Activated CD4-positive, alpha-beta T cell treated with anti-CD3 and anti-CD28 coated beads for 24 hours (primary cell): ENCODE measurements around the gene BMAL1.

Experiments
- DNase-seq, 2 donors: peaks; one replicate each; pipeline ENCODE4 v3.0.0-alpha.2; 2020; ENCODE audit warnings: low read depth in 2 of 2

The BMAL1 gene

DNA sequence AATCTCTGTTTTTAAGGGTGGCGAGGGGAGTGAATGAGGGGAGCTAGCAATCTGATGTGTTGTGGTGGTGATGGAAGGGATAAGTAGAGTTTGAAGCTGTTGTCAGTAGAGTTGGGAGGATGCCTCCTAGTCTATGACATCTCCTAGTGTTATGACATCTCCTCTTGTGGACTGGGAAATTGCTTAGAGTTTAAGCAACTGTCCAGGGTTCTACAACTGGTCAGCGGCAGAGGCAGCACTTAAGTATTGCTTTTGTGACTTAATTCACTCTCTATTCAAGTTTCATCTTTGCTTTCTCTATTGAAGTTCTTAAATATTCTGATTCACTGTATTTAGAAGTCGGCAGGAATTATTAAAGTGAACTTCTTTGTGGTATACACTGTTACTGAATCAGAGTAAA is 13.8 kb downstream of the BMAL1 start:
- no peak for DNase-seq

DNA sequence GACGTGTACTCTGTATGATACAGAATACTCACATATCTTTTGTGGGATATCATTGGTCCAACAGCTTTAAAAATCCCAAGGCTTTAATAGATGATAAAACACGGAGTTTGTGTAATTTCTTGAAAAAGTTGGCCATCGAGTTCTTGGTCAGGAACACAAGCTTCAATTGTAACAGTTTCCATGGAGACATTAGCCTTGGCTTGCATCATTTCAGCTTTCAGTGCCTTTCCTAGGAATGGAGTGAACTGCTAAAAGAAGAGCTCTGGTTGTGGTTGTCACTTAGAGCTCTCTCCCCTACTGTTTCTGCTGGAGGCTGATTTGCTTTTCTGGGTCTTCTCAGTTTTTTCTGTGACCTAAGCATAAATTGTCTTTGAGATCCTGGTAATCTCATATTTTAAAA is 14.2 kb downstream of the BMAL1 start:
- no peak for DNase-seq

DNA sequence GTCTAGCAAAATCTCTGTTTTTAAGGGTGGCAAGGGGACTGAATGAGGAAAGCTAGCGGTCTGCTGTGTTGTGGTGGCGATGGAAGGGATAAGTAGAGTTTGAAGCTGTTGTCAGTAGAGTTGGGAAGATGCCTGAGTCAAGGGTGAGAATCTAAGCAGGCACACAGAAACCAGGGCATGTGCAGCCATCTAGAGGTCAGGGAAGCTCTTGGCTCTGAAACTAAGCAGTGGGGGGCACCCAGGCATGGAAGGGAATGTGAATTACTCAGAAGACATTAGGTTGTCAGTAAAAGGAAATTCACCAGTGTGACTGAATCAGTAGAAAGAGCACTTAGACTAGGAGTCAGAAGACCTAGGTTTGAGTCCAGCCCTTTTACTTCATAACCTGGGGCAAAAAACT is 15.4 kb downstream of the BMAL1 start:
- DNase-seq: no peak

DNA sequence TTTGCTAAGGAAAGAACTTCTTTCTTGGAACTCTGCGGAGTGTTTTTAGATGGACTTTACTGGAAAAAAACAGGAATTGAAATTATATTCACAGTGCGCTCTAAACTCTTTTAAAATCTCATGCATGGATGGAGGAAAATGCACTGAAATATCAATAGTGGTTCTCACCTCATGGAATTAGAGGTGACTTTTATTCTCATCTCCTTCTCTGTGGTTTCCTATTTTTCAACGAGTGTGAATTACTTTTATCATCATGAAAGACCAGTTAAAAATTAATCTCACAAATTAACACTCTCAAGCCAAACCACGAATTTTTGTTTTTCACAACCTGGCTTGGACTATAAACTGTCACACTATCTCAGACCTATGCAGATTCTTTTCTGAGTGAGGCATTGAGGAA is 16.6 kb downstream of the BMAL1 start:
- DNase-seq: no peak

DNA sequence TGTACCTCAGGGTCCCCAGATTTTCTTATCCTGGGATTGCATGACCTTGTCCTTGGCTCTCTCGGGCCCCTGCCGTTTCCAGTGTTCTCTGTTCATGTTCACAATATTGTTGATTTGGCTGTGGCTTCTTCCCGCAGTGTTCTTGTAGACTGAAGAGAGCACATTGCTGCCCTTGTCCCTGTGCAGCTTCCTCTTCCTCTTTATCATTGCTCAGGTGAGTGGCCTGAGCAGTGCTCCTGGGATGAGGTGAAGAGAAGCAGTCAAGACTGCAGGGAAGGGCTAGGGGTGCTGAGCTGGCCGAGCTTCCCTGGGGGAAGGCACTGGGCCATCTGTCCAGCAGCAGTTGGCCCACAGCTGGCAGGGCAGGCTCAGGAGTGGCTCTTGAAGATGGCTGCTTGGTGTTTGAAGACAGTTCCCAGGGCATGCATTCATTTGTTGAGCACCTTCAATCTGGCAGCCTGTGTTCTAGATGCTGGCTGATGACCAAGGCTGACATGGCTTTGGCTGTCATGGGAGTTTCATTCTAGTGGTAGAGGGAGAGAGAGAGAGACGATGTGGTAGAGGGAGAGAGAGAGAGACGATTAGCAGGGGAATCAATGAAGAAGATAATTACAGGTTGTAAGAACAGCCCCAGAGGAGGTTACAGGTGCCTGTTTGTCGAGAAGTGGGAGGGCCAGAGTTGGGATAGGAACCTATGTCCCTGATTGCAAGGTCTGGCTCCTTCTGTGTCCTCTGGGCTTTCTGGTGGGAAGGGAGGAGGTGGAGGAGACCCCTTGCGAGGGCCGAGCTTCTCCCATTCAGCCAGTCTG is 17.4 kb downstream of the BMAL1 start:
- DNase-seq: no peak

DNA sequence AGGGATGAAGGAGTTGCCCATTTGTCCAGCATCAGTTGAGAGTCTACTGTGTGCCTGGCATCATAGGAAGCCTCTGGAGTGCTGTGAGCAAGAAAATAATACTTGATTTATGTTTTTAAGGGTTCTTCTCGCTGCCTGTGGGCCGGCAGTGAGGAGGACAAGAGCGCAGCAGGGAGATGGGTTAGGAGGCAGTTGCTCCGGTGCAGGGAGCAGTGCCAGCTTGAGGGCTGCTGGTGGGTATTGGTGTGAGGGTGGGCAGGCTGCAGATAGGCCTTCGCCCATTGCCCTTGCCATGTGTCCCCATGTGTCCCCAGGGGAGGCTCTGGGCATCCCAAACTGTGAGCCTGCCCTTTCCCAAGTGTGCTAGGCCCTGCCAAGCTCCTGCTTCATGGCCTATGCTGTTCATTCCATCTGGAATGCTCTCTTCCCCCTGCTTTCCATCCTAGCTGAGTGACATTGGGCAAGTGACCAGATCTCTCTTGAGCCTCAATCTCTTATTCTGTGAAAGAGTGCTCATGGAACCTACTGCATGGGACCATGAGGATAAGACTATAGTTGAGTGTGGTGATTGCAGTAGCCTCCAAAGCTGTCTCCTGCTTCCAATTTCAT is 19.8 kb downstream of the BMAL1 start:
- no peak for DNase-seq

DNA sequence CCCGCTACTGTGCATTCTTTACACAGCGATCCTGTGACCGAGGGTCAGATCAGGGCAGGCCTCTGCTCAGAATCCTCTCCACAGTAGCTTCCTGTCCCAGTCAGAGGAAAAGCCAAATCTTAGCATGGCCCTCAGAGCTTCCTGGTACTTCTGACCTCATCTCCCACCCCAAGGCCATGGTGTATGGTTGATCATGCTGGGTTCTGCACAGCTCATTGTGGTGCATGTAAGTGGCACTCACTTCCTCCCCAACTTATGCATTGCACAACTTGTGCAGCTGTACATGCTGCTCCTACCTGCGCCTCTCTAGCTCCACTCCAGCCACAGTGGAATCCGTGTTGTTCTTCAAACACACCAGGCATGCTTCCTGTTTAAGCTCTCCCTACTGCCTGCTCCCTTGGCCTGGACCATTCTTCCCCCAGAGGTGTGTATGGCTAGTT is 20.3 kb downstream of the BMAL1 start:
- no peak for DNase-seq

DNA sequence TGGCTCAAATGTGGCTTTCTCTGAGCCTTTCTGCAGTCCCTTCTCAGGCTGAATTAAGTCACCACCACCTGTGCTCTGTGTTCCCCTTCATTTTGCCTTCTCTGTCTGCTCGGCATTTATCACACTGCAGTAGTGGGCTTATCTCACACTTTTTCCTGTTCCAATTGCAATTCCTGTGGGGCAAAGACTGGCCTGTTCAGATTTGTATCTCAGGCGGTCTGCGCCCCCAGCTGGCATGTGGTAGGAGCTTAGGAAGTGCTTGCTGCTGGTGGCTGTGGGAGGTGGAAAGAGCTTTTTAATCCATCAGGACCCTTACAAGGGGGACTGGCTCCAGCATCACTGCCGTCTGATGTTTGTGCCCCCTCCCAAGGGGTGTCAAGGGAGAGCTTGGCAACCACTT is 21.2 kb downstream of the BMAL1 start:
- DNase-seq: no peak

DNA sequence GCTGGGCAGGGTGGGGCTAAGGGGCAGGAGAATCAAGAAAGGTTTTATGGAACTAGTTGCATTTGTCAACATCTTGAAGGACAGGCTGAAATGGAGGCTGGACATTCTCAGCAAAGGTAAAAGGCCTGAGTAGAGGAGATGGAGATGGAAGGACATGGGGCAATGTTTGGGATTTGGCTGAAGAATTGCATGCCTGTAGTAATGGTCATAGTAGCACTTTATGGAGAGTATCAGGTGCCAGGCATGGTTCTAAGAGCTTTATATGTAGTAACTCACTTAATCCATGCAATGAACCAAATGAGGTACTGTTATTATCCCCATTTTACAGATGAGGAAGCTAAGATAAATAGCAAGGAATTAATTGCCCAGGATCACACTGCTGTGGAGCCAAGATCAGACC is 23.9 kb downstream of the BMAL1 start:
- no peak for DNase-seq

DNA sequence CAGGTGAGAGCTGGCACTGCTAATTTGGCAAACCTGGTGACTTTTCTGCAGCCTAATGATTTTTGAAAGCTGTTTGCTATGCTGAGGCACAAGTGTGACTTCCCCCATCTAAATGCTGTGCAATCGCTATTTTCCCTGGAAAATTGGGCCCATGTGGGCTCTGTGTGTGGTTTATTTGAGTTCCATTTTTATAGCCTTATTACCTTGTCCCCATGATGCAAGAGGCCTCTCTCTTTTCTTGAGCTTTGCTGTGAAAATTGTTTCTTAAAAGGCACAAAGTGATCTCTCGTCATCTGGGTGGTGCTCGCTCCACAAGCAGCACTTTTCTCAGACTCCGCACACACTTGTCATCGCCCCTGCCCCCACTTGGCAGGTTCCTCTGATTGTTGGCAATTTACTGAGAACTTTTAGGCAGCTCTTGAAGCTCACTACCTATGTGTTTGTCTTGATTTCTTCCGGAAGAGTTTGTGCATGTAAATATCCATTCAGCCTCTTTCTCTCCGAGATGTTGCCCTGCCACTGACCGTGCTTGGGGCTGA is 24.9 kb downstream of the BMAL1 start:
- no peak for DNase-seq

DNA sequence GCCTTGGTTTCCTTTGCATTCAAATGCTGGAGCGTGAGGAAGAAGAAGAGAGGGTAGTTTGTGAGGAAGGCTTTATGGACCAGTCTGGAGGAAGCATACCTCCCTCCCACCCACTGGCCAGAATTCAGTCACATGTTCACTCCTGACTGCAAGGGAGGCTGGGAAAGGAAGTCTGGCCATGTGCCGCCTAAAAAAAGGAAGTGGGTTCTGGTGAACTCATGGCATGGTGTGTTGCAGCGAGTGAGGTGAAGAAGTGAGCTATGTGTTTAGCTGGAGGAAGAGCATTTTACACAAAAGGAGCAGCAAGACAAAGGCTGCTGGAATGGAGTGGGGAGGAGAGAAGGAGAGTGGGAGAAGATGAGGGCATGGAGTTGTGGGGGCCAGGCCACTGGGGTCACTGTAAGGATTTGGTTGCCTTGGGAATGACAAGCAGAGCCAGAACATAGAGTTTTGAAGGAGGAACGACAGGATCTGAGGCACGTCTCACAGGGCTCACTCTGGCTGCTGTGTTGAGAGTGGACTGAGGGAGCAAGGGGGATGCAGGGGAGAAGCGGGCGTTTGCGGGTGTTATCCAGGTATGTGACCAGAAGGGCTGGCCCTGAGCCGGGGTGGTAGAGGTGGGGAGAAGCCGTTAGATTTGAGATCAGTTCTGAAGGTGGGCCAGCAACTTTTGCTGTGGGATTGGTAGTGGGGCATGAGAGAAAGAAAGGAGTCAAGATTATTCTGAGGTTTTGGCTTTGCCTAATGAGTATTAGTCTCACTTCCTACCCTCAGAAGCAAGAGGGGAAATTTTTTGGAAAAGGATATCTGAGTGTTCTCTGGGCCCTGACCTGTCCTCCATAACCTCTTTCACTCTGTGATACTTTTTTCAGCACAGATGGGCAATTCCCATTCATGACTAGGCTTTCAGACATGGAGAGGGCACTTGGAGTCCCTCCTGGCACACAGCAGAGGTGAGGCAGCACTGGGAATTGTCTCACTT is 26.4 kb downstream of the BMAL1 start:
- DNase-seq: no peak

DNA sequence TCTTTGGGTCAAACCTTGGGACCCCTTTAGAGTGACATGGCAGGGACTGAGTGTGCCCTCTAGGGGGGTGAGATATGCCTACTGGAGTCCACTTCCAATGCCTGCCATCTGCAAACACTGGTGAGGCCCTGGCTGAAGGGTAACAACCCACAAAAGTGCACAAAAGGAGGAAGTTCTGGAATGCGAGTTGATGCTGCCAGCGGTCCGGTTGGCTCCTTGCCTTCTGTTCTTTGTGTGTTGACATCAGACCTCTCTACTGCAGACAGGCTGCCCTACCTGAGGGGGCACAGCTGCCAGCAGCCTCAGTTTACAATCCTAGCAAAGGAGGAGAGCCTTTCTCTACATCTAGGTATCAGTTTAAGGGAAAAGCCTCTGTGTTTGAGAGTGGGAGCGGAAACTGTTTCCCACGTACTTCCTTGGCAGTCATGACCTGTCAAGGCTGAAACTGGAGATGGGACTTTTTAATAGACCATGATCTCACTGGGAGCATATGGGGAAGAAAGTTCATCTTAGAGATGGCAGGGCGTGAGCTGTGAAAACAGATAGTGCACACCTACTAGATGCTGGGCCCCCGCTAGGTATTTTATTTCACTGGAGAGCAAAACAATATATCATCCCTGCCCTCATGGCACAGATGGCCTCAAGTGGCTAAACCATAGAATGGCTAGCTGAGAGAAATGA is 27.2 kb downstream of the BMAL1 start:
- DNase-seq: no peak

DNA sequence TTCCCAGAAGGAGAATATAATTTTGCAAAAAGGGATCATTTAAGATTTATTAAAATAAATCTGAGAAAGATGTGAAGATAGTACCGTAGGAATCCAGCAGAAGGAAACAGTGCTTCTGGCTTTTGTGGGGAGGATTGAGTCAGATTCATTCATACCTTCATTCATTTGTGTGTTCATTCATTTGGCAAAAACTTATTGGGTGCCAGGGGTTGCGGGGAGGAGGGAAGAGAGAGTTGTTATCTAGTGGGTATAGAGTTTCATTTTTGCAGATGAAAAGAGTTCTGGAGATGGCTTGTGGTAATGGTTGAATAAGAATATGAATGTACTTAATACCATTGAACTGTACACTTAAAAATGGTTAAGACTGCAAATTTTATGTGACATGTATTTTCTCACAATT is 31.1 kb downstream of the BMAL1 start:
- no peak for DNase-seq

DNA sequence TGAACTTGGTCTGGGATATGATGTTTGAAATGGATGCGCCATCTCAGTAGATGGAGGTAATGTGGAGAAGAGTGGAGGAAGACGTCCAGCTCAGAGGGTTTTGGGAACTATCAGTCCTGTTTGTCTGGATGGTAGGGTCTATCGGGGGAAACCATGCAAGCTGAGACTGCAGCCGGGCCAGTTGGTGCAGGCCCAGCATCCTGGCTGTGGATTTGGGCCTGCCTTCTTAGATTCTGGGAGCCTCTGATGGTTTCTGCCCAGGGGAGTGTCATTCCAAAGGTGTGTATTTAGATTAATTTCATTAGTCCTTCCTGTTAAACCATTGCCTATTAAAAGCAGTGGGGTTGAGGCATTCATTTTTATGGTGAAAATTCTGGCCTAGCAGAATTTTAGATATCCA is 31.6 kb downstream of the BMAL1 start:
- DNase-seq: no peak

DNA sequence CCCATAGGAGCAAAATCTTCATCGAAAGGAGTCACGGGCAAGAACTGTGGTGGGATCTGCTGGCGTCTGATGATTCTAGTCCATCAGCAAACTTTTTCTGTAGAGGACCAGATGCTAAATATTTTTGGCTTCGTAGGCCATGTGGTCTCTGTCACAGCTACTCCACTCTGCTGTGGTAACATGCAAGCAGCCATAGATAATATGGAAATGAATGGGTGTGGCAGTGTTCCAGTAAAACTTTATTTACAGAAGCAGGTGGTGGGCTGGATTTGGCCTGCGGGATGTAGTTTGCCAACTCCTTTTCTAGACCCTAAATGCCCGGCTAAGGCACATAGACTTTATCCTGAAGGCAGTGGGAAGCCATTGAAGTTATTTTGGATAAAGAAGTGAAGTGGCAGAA is 32.9 kb downstream of the BMAL1 start:
- no peak for DNase-seq

DNA sequence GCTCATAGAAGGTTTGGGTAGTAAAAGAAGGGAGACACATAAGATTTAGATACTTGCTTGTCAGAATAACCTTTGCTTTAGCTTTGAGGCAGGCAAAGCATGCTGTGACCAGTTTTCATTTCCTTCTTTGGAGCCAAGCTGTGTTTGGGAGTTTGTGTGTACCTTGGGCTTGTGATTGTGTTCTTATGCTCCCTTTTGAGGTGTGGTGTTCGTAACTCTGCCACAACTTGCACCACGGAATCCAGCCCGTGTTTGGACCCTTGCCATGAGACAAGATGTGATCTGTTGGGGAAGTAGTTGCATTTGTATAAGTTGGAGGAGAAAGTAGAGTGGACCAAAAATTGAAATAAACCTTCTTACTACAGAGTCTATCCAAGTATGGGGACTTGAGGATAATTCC is 34.0 kb downstream of the BMAL1 start:
- no peak for DNase-seq

DNA sequence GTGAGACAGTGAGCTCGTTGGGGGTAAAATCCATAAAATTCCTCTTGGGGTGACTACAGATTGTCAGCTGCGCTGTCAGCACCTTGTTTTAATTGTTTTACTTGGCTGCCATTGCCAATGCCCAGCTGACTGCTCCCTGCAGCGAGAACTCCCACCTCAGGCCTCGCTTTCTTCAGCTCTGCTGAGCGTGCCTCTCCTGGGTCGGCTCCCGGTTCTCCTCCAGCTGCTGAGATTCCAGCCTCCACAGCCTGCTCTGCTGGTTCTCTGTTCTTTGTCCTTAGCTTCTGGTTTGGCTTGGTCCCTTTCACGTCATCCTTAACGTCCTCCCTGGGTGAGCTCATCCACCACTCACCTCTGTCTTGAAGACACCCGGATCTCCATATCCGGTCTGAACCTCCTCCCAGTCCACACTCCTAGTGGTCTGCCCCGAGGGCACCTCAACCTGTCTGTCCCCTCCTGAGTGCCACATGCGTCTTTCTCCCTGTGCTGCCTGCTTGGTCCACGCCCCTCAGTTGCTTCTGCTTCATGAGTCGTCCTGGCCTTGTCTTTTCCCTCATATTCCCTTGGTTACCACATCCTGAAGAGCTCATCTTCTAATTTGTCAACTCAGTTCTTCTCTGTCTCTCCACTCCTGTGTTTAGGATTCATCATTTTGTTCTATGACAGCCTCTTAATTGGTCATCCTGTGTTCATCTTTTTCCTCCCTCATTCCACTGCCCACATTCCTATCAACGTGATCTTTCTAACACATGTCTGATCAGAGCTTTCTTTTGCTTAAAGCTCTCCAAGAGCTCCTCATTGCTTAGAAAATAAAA is 35.6 kb downstream of the BMAL1 start:
- DNase-seq: no peak

DNA sequence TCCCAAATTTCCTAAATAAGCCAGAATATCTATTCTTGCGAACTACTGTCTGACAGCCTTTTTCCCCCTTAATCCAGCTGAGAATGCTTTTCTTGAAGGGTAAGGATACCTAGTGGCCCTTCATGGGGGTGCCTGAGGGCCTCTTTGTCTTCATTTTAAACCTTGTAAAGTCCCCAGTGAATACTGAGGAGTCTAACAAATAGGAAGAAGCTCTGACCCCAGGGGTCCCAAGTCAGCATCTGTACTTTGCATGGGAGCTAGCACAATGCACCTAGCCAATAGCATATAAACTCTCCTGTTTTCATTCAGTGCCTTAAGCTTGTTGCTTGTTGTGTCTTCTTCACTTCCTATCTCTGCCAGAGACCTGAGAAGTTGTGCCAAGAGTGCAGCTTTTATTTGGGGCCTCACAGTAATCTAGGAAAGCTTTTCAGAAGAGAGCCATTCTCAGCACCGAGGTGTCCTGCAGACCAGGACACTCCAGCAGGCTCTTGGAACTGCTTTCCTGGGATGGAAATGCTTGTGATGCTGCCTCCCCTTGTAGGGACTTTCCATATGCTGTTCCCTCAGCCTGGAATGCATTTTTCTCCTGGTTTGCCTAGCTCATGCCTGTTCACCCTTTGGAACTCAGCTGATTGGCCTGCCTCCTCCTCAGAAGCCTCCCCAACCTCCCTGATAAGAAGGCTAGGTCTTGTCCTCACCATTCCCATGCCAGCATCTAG is 37.2 kb downstream of the BMAL1 start:
- DNase-seq: no peak

DNA sequence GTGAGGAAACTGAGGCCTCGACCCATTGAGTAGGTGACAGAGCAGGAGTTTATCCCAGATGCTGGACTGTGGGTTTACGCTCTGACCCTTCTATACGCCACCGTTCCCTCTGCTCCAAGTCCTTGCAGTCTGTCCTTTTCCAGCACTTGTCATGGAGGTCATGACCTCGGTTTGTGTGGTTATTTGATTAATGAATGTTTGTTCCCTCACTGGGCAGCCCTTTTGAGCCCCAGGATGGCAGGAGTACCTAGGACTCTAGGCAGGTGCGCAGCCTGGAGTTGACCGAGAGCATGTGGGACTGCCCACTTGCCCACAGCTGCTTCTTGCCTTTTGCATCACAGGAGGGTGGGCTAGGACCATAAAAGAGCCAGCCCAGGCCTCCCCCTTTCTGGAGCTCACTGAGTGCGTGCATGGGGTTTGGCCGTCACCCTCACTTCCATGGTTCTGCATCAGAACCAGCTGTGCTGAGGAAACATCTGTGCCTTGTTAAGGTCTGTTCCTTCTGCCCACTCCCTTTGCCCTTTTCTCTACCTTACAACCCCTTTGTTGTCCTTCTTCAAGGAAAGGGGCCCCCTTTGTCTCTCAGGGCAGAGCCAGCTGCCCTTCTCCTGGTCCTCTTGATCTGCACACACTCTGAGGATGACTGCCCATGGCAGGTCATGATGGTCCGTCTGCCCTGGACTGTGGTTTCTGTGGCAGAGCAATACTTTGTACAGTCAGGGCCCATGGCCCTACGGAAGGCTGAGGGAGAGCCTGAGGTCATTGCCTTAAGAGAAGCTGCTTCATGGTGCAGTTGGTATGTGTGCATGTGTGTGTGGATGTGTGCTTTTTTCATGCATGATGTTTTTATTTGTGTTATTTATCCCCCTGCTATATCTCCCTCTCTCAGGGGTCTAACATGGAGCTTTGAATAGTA is 38.2 kb downstream of the BMAL1 start:
- no peak for DNase-seq
